Large intestine (tissue), 3 donors: ENCODE measurements around the gene MCL1. TPM values are rescaled to one million over a fixed set of nuclear protein-coding genes. Genes with fewer than 3 reads are reported as not detected.
A peak's percentile ranks its signal among the peaks of the same experiment; 100 is the strongest.
"Not testable (repeated sequence)": the region's sequence is repeated elsewhere in the genome, so short reads cannot be mapped to it uniquely, and the experiment has no call there.

Source experiments
- DNase-seq, 2 donors: peaks; one replicate each; pipeline versions ENCODE4 v3.0.0 to v3.0.0-alpha.2; 2013
- H3K27ac ChIP-seq: one replicate; pipeline ENCODE4 v1.5.1; 2013; ENCODE audit warnings: low read length
- H3K27me3 ChIP-seq: 2 replicates; pipeline ENCODE4 v1.6.1; 2013; ENCODE audit warnings: low read length; ENCODE audit not compliant: control insufficient read depth, insufficient read depth
- H3K36me3 ChIP-seq: 2 replicates; pipeline ENCODE4 v1.6.1; 2013; ENCODE audit warnings: low read length; ENCODE audit not compliant: control insufficient read depth, insufficient read depth
- H3K4me1 ChIP-seq: one replicate; pipeline ENCODE4 v1.6.1; 2013; ENCODE audit warnings: low read length; ENCODE audit not compliant: control insufficient read depth, insufficient read depth
- H3K4me3 ChIP-seq: one replicate; pipeline ENCODE4 v1.5.1; 2013; ENCODE audit warnings: low read length
- H3K9me3 ChIP-seq: one replicate; pipeline ENCODE4 v1.6.1; 2013; ENCODE audit warnings: mild to moderate bottlenecking, low read depth, low read length, moderate library complexity; ENCODE audit not compliant: control insufficient read depth
- WGBS: methylation state at CpG from one replicate; pipeline ENCODE4 v1.1.5; 2013; ENCODE audit warnings: low lambda C conversion rate; ENCODE audit not compliant: insufficient coverage; 5-methylcytosine and 5-hydroxymethylcytosine counted together
- polyA plus RNA-seq: library from polyadenylated mRNA; unstranded; fragments of 120-200 nt; gene quantifications from one replicate; pipeline ENCODE4 v1.2.1, GENCODE V29; 2013

Gene MCL1
- polyA plus RNA-seq, 1 donor = 225 TPM

GRCh38 chr1:150603711-150604110 lies 24.3 kb upstream of the MCL1 start:
- H3K4me3 ChIP-seq = no peak overlapping the region
- no CpG with 5 or more reads among the region's 3 CpGs for WGBS
- peaks cover 12% of the 10 kb centered on the region for H3K4me1 ChIP-seq
- H3K9me3 ChIP-seq = no peaks in the 10 kb centered on the region
- H3K36me3 ChIP-seq = peaks cover 2% of the 10 kb centered on the region
- no peak for DNase-seq
- peak overlapping the region; percentile 57 for H3K27ac ChIP-seq
- H3K27me3 ChIP-seq = no peaks in the 10 kb centered on the region

DNA sequence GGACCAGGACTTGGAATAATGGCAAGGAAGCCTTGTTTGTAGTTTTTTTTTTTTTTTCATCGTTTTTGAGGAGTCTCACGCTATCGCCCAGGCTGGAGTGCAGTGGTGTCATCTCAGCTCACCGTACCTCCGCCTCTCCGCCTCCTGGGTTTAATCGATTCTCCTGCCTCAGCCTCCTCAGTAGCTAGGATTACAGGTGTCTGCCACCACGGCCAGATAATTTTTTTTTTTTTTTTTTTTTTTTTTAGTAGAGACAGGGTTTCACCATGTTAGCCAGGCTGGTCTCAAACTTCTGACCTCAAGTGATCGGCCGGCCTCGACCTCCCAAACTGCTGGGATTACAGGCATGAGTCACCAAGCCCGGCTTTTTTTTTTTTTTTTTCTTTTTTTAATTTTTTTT lies 23.0 kb upstream of the MCL1 start:
- not testable (repeated sequence) for H3K4me3 ChIP-seq, DNase-seq, H3K36me3 ChIP-seq, H3K9me3 ChIP-seq, H3K27ac ChIP-seq, H3K27me3 ChIP-seq
- H3K4me1 ChIP-seq = peaks cover 12% of the 10 kb centered on the region
- WGBS = 93% methylated on average over 7 of the region's 12 CpGs

DNA sequence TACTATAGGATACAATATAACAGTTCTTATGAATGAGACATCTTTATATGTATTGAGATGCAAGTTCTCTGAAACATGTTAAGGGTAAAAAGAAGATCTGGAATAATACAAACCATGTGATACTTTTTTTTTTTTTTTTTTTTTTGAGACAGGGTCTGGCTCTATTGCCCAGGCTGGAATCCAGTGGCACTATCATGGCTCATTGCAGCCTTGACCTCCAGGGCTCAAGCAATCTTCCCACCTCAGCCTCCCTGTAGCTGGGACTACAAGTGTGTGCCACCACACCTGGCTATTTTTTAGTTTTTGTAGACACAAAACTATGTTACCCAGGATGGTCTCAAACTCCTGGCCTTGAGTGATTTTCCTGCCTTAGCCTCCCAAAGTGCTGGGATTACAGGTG lies 22.1 kb upstream of the MCL1 start:
- H3K4me3 ChIP-seq = no peak overlapping the region
- no peaks in the 10 kb centered on the region for H3K9me3 ChIP-seq
- H3K36me3 ChIP-seq = peaks cover 2% of the 10 kb centered on the region
- no peaks in the 10 kb centered on the region for H3K27me3 ChIP-seq
- peaks cover 13% of the 10 kb centered on the region for H3K4me1 ChIP-seq
- no peak overlapping the region for H3K27ac ChIP-seq
- DNase-seq = no peak

GRCh38 chr1:150598346-150598745 lies 18.9 kb upstream of the MCL1 start:
- no CpG with 5 or more reads among the region's 4 CpGs for WGBS
- H3K9me3 ChIP-seq, H3K27me3 ChIP-seq, DNase-seq, H3K27ac ChIP-seq, H3K36me3 ChIP-seq, H3K4me3 ChIP-seq, H3K4me1 ChIP-seq: not testable (repeated sequence)

GRCh38 chr1:150596976-150597375 lies 17.6 kb upstream of the MCL1 start:
- Histone ChIP-seq H3K4me1 (peaks cover 4% of the 10 kb centered on the region), H3K27ac (no peak overlapping the region), H3K4me3 (no peak overlapping the region), H3K27me3 (no peaks in the 10 kb centered on the region), H3K9me3 (peaks cover 2% of the 10 kb centered on the region), H3K36me3 (peaks cover 2% of the 10 kb centered on the region)
- DNase-seq = no peak
- WGBS = no CpG with 5 or more reads among the region's 3 CpGs

DNA sequence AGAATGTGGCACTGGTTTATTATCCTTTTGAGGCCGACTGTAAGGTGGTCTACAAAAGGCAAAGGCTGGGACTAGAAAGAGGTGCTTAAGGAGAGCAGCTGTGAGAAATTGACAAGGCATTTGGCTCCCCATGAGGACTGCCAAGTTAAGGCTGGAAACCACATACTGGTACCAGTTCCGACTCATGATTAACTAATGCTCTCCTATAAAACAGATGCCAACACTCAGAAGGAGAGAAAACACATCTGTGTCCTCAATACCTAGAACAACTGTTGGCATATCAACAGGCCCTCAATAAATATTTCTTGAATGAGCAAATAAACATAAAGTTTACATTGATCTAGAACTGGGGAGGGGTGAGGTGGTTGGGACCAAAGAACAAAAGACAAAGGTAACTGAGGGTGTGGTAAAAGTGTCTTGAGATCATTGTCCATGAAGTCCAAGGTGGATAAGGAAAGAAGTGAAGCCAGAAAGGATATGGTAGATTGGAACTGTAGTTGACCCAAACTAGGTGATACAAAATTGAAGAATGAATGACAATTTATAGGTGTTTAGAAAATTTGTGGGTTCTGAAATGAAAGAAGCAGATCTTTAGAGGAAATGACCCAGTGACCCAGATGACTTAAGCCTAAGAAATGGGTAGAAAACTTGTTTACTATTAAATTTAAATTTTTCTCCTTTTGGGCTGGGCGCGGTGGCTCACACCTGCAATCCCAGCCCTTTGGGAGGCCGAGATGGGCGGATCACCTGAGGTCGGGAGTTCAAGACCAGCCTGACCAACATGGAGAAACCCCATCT lies 16.9 kb upstream of the MCL1 start:
- WGBS = 71% methylated on average over 1 of the region's 7 CpGs
- Histone ChIP-seq H3K4me3 (no peak overlapping the region), H3K36me3 (peaks cover 2% of the 10 kb centered on the region), H3K9me3 (peaks cover 2% of the 10 kb centered on the region), H3K27me3 (no peaks in the 10 kb centered on the region), H3K27ac (no peak overlapping the region), H3K4me1 (peaks cover 4% of the 10 kb centered on the region)
- DNase-seq = peak; percentile 41 to 75

- Histone ChIP-seq H3K27ac (no peak overlapping the region), H3K9me3 (no peaks in the 10 kb centered on the region), H3K4me3 (no peak overlapping the region), H3K27me3 (no peaks in the 10 kb centered on the region), H3K36me3 (peaks cover under 1% of the 10 kb centered on the region), H3K4me1 (peaks cover 6% of the 10 kb centered on the region)
- no CpG with 5 or more reads among the region's 2 CpGs for WGBS
- no peak for DNase-seq
Observed at GRCh38 chr1:150582371-150582770, 3.0 kb upstream of the MCL1 start.

DNA sequence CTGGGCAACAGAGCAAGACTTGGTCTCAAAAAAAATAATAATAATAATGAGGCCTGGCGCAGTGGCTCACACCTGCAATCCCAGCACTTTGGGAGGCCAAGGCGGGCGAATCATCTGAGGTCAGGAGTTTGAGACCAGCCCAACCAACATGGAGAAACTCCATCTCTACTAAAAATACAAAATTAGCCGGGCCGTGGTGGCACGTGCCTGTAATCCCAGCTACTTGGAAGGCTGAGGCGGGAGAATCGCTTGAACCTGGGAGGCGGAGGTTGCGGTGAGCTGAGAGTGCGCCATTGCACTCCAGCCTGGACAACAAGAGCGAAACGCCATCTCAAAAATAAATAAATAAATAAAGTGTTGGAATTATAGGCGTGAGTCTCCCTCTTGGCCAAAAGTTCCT lies 2.6 kb upstream of the MCL1 start:
- WGBS = no CpG with 5 or more reads among the region's 14 CpGs
- H3K27me3 ChIP-seq = not testable (repeated sequence)

GRCh38 chr1:150581437-150581836 lies 2.0 kb upstream of the MCL1 start:
- H3K4me1 ChIP-seq, DNase-seq, H3K4me3 ChIP-seq, H3K27me3 ChIP-seq, H3K36me3 ChIP-seq, H3K27ac ChIP-seq, H3K9me3 ChIP-seq: not testable (repeated sequence)
- WGBS = 100% methylated on average over 1 of the region's 7 CpGs

More for the DNA sequence above, 2.6 kb upstream of the MCL1 start:
- not testable (repeated sequence) for DNase-seq, H3K4me1 ChIP-seq, H3K27ac ChIP-seq, H3K9me3 ChIP-seq, H3K4me3 ChIP-seq, H3K36me3 ChIP-seq

DNA sequence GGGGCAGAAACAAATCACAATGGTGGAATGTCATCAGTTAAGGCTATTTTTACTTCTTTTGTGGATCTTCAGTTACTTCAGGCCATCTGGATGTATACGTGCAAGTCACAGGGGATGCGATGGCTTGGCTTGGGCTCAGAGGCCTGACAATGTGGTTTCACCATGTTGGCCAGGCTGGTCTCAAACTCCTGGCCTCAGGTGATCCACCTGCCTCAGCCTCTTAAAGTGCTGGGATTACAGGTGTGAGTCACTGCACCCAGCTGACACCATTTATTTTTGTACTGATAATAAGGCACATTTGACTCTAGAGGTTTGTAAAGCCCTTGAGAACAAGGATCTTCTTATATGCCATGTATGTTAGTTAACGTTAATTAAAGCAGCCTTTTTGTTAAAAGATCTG lies 1.6 kb upstream of the MCL1 start:
- peaks cover 10% of the 10 kb centered on the region for H3K36me3 ChIP-seq
- H3K4me3 ChIP-seq, H3K9me3 ChIP-seq, H3K4me1 ChIP-seq, H3K27me3 ChIP-seq, H3K27ac ChIP-seq, DNase-seq: not testable (repeated sequence)
- no CpG with 5 or more reads among the region's 3 CpGs for WGBS
